Jurkat, Clone E6-1 (cell line): ENCODE data around the gene GALNTL6.

Experiments
- DNase-seq: peaks from one replicate; pipeline ENCODE4 v3.0.0-alpha.2; 2011; ENCODE audit warnings: low read depth, low spot score
- H3K4me3 ChIP-seq: 2 replicates; pipeline ENCODE4 v1.5.1; 2011; ENCODE audit warnings: mild to moderate bottlenecking, low read length, control low read depth, moderate library complexity

GALNTL6 gene

DNA sequence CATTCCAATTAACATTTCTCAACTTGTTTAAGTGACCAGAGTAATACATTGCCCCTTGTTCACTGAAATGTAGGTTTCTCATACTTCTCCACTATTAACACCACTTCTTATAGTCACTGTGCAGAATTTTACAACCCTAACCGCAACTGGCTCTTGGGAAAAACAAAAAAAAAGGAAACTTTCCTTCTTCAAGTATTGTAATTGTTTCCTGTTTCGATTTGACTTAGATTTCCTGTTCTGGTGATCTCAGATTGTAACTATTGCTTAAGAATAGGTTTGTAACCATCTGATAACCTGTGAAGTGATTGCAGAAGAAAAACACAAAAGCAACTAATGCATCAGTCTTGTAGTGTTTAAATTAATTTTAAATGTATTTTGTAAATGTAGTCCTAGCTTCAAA is 760.7 kb downstream of the GALNTL6 start:
- no peak overlapping the region for H3K4me3 ChIP-seq
- no peak for DNase-seq

DNA sequence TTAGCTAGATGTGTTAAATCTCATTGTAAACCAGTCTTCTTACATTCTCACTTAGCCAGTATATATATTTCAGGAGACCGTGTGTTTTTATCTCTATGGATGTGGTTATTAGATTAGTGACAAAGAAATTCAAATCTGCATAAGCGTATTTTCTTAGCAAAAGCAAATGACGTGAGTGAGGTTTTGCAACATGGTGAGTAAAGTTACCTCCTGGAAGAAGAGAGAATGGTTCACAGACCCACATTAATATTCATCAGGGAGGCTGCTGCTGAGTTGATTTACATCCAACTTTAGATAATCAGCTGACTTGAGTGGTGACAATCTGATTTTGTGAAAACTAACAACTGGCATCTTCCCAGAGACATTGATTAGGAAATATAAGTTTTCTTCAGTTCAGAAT is 765.5 kb downstream of the GALNTL6 start:
- no peak for DNase-seq
- no peak overlapping the region for H3K4me3 ChIP-seq

DNA sequence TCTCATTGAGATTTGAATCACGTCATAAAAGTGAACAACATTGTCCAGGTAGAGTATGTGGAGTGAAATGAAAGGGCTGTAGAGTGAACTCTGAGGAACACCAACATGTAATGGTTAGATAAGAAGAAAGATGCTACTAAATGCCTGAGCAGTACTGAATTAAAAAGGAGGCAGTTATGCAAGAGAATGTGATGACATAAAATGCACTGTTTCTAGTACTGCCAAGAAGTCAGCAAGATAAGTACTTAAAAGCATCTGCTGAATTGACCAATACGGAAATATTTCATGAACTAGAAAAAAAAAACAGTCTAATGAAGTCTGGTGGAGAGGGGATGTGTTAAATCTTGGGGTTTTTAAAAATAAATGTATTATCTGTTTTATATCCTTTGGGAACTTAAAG is 771.6 kb downstream of the GALNTL6 start:
- H3K4me3 ChIP-seq: no peak overlapping the region
- DNase-seq: no peak

DNA sequence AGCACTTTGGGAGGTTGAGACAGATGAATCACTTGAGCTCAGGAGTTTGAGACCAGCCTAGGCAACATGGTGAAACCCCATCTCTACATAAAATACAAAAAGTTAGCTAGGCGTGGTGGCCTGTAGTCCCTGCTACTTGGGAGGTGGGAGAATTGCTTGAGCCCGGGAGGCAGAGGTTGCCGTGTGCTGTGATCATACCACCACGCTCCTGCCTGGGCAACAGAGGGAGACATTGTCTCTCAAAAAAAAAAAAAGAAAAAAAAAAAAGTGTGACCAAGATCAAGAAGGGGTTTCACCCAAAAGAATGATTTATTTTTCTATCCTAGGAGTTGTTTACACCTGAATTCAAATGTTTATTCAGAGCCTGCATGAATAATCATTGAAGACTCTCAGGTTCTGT is 783.0 kb downstream of the GALNTL6 start:
- H3K4me3 ChIP-seq: no peak overlapping the region
- DNase-seq: no peak

DNA sequence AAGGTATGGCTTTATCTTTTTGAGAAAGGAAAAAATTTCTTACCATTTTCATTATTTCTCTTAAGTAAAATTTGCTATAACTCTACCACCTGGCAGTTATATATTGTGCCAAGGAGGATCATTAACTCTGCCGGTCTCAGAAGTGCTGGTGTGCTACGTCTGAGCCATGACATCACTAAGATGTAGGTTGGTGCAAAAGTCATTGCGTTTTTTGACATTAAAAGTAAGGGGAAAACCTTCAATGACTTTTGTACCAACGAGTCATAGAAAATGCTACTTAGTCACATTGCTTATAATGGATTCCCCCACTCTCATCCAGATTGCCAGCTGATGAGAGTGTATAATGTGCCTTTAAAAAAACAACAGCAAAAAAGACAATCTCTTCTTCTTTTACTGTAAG is 786.4 kb downstream of the GALNTL6 start:
- no peak for DNase-seq

DNA sequence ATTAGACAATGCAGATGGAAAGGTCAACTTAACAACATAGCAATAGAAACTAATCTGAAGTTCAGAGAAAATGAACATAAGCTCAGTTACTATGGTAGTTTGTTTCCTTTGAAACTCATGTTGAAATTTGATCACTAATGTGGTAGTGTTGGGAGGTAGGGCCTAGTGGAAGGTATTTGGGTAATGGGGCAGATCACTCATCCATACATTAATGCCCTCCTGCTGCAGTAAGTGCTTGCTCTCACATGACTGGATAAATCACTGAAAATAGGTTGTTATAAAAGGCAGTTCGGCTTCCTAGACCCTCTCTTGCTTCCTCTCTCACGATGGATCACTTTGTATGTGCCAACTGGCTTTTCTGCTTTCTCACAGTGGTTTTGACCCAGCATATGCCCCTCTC is 788.0 kb downstream of the GALNTL6 start:
- no peak overlapping the region for H3K4me3 ChIP-seq
- DNase-seq: no peak

More for the DNA sequence above, 786.4 kb downstream of the GALNTL6 start:
- H3K4me3 ChIP-seq: no peak overlapping the region

DNA sequence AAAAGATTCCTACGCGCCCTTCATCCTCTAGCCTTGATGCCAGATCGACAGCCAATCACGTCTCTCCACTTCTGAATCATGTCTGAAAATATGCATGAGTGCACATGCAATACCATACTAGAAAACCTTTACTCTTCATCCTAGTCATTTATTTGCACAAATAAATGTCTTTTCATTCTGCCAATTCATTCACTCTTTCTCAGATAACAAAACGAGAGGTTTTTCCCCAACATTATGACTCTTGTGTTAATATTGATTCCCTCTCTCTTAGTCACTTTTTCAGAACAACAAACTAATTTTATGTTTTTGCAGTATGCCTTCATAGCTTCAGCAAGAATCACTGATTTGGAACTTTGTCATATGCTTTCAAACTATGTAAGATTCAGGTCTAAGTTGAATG is 806.0 kb downstream of the GALNTL6 start:
- H3K4me3 ChIP-seq: no peak overlapping the region
- no peak for DNase-seq

DNA sequence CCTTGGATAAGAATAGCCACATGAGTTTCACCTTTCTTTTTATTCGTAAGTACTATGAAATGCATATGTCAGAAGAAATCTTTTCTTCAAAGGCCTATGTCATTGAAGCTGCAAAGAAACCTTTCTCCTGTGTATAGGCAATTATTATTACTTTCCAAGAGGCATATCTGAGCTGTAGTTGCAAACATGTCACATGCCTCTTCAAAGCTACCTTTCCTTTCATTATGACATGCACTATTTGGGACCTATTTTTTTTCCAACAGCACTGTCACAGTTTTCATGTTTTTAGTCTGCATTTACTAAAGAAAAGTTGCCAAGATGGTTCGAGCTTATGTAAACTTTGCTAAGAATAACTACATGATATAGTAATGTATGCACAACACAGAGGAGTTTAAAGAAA is 806.6 kb downstream of the GALNTL6 start:
- DNase-seq: no peak
- no peak overlapping the region for H3K4me3 ChIP-seq

DNA sequence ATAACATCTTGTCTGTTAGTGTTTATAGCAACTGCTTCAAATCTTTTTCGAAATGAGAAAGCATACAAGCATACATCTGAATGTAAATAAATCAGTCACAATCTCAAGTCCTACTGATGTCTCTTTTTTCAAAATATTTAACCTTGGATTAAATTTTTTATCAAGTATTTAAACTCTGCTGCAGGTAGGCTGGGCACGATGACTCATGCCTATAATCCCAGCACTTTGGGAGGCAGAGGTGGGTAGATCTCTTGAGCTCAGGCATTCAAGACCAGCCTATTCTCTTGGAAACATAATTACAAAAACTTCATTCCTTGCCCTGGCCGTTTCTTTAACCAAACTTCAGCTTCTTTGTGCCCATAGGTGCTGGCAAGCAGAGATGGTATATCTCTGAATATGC is 815.1 kb downstream of the GALNTL6 start:
- no peak overlapping the region for H3K4me3 ChIP-seq
- no peak for DNase-seq

DNA sequence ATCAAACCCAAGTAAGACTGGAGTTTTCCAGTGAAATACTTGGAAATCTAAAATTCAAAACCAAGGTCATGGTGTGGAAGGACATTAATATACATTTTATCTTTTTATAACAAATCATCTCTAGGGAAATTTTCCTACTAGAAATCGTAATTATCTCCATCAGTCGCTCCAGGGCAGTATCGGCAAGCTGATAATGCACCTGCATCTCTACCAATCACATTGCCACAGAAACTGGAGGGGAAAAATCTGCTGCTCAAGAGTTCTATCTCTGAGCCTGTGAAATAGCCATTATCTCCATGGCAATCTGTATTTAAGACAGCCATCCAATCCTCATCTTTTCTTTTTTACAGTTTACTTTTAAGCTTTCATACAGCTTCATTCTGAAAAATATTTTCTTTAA is 817.1 kb downstream of the GALNTL6 start:
- no peak for DNase-seq
- no peak overlapping the region for H3K4me3 ChIP-seq

DNA sequence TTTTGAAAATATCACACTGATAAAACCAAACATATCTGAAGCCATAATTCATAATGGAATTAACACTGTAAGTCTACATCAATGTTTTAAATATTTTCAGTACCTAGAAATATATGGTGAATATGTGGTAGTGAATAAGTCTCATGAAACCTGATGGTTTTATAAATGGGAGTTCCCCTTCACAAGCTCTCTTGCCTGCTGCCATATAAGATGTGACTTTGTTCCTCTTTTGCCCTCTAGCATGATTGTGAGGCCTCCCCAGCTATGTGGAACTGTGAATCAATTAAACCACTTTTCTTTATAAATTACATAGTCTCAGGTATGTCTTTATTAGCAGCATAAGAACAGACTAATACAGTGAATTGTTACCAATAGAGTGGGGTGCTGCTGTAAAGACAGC is 818.6 kb downstream of the GALNTL6 start:
- no peak overlapping the region for H3K4me3 ChIP-seq
- no peak for DNase-seq

DNA sequence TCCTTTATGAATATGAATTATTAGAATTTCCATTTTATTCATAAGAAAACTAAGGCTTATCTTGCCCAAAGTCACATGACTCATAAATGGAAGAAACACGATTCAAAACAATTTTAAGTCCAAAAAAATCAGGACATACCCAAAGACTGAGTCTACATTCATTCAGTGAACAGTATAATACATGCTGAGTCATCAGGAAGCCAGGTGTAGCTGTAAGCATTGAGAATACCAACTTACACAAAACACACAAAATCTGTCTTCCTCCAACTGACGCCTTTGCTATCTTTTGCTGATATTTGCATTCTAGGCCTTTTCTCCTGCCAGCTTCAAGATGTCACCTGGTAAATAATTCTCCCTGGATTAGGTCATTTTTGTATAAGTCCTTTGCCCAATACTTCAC is 835.3 kb downstream of the GALNTL6 start:
- DNase-seq: no peak
- H3K4me3 ChIP-seq: no peak overlapping the region

DNA sequence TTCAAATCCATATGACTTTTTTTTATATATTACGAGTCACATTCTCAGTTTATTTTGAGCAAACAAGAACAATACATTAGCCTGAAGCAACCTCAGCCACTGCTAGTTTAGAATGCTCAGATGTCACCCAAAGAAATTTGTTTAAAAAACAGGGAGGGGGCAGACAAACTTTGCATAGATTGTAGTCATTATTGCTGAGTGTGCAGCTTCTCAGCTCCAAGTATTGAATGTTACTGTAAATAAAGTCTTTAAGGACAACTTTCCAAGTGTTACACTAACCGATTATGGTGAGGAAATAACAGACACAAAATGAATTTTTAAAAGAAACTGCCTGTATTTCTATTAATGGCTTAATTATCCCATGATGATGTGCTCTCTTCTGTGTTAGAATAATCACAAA is 835.9 kb downstream of the GALNTL6 start:
- no peak for DNase-seq
- H3K4me3 ChIP-seq: no peak overlapping the region

DNA sequence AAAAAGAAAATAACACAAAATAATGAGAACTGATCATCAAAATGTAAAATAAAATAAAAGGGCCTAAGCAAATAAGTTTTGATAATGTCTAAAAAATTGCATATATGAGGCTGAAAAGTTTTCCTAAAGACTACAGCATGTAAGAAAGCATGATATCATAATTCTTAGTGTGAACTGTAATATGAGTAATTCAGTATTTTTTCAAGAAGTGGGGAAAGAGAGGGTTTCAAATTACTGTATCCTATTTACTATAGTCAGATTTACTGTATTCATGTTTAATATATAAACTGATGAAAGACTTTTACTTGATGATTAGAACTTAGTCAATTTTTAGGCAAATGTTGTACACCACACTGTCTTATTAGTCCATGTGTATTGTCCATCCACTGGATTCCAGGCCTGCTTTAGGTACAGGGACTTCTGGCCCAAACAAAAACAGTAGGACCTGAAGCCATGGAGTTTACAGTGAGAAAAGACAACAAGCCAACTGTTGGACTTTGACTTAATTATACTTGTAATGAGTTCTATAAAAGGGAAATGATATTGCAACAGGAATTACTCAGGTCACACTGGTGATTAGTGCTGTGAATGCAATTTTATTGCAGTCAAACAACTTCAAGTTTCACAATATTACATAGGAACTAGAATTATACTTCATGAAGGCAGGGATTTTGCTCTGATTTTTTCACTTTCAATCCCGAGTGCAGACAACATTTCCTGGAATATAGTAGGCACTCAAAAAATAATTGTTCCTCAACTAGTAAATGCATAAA is 837.7 kb downstream of the GALNTL6 start:
- no peak overlapping the region for H3K4me3 ChIP-seq
- DNase-seq: no peak

DNA sequence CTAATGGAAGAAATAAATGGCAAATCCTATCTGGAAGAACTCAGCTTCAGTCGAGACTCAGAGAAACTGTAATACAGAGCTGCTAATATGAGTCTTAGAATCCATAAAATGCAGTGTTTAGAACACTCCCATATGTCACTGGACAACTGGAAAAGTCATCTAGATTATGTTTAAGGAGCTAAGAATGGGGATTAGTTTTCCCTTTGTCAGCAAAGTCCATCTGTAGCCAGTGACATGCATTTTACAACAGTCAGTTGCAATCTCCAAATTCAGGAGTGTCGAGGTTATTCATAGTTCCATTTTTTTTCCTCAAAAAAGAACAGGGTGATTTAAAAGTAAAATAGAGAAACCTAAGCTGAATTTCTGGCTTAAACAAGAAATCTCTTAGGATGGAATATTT is 838.8 kb downstream of the GALNTL6 start:
- H3K4me3 ChIP-seq: no peak overlapping the region
- no peak for DNase-seq

DNA sequence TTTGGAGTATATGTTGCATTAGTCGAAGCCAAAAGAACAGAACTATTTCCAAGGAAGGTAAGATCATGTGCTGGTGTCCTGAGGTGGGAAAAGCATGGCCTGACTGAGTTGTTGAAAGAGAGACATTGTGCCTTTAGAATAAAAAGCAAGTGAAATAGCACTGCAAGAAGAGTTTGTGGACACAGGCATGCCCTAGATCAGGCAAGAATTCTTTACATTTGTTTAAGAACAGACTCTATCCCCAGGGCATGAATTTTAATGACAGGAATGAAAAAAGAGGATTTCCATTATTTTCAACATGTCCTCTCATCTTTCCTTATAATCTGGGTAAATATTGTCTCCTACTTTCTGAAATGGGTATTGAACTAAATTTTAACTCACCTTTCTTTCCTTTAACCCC is 839.2 kb downstream of the GALNTL6 start:
- no peak overlapping the region for H3K4me3 ChIP-seq
- DNase-seq: no peak

DNA sequence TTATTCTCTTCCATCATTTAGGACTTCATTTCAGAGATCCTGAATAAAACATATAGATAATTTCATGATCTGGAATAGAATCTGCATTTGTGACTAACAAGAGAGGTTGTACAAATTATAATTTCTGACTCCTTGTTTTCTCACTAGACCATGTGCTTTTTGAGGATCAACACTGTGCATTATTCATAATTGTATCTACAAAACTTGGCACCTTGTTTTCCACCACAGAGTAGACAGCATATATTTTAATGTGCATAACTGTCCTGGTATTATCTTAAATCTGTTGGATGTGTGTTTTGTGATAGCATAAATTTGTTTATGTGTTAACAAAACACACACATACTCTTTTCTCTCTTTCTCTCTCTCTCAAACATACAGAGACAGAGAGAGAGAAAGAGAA is 840.5 kb downstream of the GALNTL6 start:
- DNase-seq: no peak
- H3K4me3 ChIP-seq: no peak overlapping the region

DNA sequence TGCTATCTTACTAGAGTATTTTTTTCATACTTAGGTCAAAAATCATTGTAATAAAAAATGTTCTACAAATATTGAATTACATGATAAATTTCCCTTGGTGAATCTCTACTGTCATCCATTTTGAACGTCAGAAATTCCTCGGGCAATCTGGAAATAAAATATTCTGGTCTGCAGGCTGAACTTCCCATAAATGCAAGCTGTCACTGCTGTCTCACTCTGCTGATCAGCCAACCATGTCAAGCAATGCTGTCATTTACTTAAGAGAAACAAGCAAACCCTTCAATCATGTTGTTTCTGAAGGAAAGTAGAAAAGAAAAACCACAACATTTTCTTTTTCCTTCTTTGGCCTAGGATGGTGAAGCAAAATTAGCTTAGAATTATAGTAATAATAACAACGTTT is 841.3 kb downstream of the GALNTL6 start:
- no peak for DNase-seq
- H3K4me3 ChIP-seq: no peak overlapping the region

DNA sequence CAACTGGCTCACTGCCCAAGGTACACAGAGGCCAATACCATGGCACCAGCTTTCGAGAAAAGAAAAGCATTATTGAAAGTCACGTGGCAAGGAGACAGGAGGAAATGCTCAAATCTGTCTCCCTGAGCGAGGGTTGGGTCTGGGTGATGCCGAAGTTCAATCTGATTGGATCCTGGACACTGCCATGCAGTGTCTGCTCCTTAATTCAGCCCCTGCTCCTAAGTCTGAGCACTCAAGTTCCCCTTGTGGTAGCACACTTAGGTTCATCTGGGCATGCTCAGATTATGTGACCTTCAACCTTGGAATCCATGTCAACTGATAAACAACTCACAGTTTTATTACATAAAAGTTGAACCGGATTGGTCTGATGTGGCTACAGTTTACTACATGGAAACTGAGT is 842.9 kb downstream of the GALNTL6 start:
- no peak overlapping the region for H3K4me3 ChIP-seq
- DNase-seq: no peak

DNA sequence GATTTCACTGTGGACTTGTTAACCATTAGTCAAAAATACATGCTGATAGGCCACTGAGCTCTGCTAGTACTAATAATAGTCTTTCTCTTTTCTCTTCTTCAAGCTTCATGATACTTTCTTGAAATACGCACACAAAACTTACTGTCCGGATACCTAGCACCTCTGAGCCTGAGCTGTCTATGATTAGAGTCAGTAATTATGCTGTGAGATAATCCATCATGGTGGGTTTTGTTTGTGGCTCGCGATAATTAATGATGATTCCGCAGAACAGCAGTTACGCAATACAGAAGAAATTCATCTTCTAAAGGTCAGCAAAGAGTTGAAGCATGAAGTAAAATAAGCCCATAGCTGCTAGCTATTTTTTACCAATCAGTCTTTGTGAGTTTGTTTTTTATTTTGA is 843.9 kb downstream of the GALNTL6 start:
- DNase-seq: no peak

DNA sequence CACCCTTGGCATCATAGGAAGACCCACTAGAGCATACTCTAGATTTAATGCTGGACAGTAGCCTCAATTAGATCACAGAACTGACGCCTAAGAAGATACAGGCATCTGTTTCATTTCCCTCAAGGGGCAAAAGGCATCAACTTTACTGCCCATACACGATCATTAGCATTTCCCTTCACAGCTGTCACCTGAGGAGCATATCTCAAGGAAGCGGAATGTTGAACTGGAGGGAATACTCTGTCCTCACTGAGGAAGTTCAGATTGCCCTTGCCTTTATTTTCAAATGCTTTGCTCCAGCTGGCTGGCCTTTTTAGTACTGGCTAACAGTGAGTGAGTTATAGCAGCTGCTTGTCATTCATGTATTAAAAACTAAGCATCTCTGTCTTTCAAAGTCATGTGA is 847.0 kb downstream of the GALNTL6 start:
- DNase-seq: no peak
- H3K4me3 ChIP-seq: no peak overlapping the region

More for the DNA sequence above, 843.9 kb downstream of the GALNTL6 start:
- no peak overlapping the region for H3K4me3 ChIP-seq

DNA sequence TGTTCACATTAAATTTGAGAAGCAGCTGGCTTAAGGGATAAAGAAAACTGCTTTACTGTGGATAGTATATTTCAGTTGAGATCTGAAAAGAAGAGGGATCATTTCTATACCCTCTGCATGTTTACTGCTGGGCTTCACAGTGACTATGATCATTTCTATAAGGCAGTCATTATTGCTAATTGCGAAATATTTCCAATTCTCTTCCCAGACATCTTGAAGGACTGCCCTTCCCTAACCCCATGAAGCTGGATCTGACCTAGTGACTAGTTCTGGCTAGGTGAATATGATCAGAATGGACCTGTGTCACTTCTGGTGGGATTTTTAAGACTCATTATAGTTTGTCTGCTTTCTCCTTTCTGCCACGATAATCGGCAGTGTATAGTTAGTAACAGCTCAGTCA is 848.9 kb downstream of the GALNTL6 start:
- DNase-seq: no peak

More for the DNA sequence above, 848.9 kb downstream of the GALNTL6 start:
- no peak overlapping the region for H3K4me3 ChIP-seq
